ENCODE data around the gene AMIGO1. TPM values are rescaled to one million over a fixed set of nuclear protein-coding genes. Genes with fewer than 3 reads are reported as not detected.

AMIGO1 gene
- total RNA-seq, 1 donor from 2014 or later: 1.7 TPM

- no peak for DNase-seq
These were observed 7.7 kb downstream of the AMIGO1 start for GRCh38 chr1:109501644-109502363.

GRCh38 chr1:109500941-109501381, 8.6 kb downstream of the AMIGO1 start:
- no peak for DNase-seq

DNA sequence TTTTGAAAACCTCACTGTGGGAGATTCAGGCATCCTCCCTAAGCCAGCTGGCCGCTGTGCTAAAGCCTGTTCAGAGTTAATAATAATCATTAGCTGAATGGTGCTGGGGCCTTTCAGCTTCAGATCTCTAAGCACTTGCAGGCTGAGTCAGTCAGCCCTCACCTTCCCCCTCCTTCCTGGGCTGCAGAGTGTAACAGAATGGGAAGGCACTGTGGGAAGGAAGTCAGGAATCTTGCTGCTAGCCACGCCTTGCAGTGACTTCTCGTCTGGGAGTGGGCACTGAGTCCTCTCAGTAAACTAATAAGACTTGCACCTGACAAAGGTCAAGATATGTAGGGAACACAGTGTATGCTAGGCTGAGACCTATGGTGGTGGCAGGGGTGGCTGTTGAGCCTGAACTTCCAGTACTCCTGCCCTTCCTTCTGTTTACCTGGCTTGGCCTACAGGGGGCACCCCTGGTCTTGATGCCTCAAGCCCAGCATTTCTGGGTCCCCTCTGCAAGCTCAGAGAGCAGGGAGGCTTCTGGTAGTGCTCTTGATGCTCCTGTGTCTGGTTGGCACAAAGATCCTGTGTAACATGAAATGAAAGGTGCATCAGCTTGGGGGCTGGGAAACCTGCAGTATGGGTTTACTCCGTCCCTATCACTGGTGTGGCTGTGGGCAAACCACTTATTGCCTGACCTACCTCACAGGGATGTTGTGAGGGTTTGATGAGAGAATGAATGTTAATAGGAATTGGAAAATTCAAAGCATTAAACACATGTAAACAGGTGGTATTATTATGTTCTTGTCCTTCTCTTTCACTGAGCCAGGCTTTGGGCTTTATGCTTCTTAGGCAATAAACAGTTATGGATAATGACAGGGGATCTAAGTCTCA, 9.6 kb downstream of the AMIGO1 start:
- peak; percentile 66 for DNase-seq

- no peak for DNase-seq
These were observed 10.4 kb downstream of the AMIGO1 start for GRCh38 chr1:109499081-109499480.

- DNase-seq: peak; percentile 59
These were observed 11.2 kb downstream of the AMIGO1 start for GRCh38 chr1:109498161-109498801.

DNA sequence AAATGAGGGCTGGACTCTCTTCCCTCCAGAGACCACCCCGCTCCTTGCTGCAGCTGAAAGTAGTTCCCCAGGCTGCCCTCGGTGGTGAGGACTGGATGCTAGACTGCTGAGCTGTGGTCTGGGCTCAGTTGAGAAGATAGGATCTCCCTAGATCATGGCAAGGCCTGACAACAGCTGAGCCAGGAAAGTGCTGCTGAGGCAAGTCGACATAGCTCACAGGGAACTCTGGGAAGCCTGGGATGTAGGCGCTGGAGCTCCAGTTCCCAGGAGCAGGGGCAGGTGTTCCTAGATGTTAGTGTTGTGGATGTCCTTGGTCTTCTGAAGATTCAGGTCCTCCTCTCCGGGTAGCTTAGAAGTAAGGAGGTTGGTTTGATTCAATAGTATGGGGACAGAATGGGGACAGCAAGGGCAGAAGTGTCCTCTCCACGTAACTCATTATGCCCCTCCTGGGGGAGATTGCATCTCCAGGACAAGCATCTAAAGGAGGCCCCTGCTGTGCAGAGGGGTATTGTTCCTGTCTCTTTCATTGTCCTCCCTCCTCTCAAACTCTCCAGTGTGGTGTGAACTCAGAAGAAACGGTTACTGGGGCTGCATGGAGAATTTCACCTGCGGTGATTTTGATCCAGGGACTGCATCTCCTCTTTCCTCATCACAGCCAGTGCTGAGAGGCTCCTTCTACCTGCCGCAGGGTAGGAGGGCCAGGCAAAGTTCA, 11.9 kb downstream of the AMIGO1 start:
- DNase-seq: no peak

DNA sequence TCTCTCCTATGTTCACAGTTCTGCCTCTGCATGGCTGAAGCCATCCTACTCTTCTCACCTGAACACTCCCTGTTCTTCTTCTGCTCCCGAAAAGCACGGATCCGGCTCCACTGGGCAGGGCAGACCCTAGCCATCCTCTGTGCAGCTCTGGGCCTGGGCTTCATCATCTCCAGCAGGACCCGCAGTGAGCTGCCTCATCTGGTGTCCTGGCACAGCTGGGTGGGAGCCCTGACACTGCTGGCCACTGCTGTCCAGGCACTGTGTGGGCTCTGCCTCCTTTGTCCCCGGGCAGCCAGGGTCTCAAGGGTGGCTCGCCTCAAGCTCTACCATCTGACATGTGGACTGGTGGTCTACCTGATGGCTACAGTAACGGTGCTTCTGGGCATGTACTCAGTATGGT, 13.8 kb downstream of the AMIGO1 start:
- DNase-seq: no peak

DNA sequence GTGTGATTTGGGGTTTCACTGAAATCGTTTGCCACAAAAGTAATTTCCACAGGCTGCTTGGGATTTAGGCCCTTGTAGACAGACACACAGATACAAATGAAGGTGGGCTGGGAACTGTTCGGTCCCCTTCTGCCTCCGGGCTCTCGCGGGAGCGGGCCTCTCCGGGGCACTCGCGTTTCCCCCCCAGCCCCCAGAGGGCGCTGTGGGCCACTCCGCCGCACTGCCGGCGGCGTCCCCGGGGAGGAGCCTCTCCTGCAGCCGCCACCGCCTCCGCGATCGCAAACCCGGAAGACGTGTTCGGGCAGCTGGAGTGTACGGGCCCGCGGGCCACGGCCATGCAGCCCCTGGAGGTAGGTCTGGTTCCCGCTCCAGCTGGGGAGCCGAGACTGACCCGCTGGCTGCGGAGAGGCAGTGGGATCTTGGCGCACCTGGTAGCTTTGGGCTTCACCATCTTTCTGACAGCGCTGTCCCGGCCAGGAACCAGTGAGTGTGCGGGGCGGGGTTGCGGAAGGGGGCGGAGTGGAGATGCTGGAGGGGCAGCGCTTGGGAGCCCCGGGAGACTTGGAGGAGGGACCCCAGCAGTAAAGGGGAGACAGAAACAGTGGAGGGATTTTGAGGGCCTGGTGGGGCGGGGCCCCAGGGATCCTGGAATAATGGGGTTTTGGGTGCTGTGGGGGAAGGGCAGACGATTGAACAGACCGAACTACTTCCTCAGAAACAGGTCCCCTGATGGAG, 15.6 kb downstream of the AMIGO1 start, which contains the start of gene CYB561D1:
CYB561D1 (plus strand) TSS at position 290 of the 735 bp plus-strand sequence; CDS start at position 336, 46 bp downstream.
- DNase-seq: peak; percentile 91

DNA sequence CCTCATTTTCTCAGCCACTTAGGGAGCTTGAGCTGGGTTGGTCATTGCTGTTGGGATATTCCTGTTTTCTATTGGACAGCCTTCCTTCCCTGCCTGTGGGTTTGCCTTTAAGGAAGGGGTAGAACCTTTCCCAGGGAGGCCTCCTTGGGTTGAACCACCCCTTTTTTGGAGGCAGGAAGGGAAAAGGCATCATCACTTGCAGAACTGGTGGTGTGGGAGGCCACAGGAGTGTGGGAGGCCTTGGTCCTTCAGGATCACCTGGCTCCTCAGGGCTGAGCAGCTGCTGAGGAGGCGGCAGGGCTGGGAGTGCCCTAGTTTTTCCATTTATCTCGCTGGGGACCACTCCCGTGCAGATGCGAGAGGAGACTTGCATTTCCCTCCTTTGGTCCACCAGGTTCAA, 16.3 kb downstream of the AMIGO1 start:
- no peak for DNase-seq

DNA sequence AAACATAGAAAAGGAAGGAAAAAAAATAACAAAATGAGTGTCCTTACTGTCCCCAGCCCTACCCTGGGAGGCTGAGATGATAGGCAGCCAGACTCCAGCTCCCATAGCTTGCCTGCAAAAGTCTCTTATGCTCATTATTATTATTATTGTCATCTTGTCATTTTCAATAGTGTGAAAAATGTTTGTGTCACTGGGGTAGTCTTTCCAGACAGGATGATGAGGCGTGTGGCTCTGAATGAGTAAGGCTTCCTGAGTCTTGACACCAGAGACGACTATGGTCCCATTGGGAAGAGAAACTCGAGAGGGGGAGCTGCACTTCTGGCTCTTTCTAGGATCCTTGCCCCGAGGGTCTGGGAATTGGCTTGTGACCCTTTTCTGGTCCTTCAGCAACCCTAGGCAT, 16.7 kb downstream of the AMIGO1 start:
- peak; percentile 24 for DNase-seq

DNA sequence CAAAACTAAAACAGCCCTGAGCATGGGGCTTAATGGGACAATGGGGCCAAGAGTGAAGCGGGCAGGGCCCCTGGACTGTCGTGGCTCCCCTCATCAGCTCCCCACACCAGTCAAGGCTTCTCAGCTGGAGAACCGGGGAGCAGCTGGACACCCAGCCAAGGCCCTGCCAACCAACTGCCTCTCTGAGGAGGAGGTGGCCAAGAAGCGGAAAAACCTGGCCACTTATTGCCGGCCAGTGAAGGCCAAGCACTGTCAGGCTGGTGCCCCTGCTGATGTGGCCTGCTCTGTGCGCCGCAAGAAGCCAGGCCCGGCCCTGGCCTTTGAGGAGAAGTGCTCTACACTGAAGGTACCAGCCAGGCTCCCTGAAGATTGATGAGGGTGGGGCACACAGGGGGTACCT, 18.2 kb downstream of the AMIGO1 start:
- no peak for DNase-seq

- no peak for DNase-seq
These were observed 18.6 kb downstream of the AMIGO1 start for GRCh38 chr1:109490934-109491302.

DNA sequence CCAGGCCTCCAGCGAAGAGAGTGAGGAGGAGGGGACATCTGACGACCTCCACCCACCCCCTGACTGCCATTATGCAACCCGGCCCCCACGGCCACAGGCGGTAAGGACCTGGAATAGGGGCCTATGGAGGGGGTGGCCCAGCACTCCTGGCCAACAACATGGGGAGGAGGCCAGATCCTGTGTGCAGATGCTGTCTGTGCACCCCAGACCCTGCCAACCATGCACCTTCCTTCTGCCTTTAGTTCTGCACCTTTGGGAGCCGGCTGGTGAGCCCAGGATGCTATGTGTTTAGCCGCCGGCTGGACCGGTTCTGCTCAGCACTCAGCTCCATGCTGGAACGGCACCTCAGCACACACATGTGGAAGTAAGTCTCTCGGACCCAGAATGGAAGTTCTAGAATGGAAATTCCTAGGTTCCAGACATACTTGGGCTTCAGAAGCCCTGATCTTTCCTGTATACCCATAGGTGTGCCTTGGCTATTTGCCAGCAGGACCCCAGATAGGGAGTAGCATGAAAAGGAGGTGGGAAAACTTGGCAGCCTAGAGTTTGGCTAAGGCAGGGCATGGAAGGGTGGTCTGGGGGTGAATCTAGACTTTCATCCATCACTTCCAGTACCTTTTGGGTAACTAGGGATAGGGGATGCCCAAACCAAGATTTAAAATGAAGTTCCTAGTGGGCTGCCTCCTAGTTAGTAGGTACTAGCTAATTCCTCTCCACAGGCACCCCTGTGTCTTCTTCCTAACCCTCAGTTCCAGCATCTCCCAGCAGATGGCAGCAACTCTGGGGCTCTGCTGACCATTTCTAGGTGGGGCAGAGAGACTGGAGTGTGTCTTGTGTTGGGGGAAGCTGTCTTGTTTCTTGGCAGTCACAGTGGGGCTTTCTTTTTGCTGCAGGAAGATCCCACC, 19.2 kb downstream of the AMIGO1 start:
- peak; percentile 83 for DNase-seq

- DNase-seq: no peak
These were observed 20.8 kb downstream of the AMIGO1 start for GRCh38 chr1:109488696-109489095.

DNA sequence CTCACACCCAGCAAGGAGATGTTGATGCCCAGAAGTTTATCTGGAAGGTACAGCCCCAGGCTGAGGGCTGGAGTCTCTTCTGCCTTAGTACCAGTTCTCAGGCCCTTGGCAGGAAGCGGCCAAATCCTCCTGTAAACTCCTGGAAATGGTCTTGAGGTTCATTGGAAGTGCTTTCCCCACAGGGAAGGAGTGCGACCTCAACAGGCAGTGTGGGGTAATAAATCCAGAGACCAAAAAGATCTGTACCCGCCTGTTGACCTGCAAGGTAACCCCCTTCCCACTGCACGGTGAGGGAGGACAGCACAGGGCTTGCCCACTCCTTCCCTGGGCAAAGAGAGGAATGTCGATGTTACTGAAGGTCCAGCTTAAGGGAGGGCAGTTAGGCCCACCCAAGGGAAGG, 21.3 kb downstream of the AMIGO1 start:
- DNase-seq: no peak

- DNase-seq: no peak
These were observed 22.3 kb downstream of the AMIGO1 start for GRCh38 chr1:109487261-109487660.

DNA sequence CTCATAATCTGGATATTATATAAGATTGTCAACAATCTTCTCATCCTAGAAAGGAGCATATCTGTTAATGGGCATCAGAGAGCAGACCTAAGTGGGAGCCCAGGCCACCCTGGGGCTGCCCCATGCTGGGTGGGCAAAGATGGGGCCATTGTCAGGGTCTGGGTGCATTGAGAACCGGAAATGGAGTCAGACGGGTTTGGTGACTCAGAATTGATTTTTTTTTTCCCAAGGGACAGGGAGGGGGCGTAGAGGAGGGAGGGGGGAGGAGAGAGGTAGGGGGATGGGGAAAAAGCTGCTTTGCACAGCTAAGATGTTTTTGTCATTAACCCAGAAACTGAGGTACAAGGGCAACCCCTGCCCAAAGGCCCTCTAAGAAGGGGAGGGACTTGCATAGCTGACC, 24.5 kb downstream of the AMIGO1 start:
- no peak for DNase-seq

DNA sequence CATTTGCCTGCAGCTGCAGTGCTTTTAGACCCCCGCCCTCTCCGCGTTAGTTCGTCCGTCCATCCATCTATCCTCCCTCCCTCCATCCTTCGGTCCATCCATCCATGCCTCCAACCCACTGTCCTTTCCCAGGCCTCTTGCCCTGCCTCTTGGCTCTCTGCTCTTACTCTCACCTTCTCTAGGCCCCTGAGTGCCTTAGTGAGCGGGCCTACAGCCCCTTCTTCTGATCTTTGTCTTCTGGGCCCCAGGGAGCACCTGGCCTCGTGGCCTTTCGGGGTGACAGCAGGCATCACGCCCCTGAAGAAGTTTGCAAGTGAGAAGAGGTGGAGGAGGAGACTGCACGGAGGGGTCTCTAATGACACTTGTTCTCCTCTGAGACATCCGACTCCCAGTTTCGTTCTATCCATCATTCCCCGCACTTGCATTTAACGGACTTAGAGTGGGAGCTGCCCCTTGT, 25.0 kb downstream of the AMIGO1 start:
- no peak for DNase-seq

GRCh38 chr1:109483672-109484518, 25.6 kb downstream of the AMIGO1 start, which contains the start of gene ATXN7L2:
ATXN7L2 (plus strand) TSS chr1:109483905; CDS start chr1:109483954, 49 bp downstream.
- DNase-seq: peak; percentile 93
